ENCODE data around the gene NR5A1. TPM values are rescaled to one million over a fixed set of nuclear protein-coding genes. Genes with fewer than 3 reads are reported as not detected.

The NR5A1 gene
- not detected for total RNA-seq
- long read RNA-seq, result 0 reads

DNA sequence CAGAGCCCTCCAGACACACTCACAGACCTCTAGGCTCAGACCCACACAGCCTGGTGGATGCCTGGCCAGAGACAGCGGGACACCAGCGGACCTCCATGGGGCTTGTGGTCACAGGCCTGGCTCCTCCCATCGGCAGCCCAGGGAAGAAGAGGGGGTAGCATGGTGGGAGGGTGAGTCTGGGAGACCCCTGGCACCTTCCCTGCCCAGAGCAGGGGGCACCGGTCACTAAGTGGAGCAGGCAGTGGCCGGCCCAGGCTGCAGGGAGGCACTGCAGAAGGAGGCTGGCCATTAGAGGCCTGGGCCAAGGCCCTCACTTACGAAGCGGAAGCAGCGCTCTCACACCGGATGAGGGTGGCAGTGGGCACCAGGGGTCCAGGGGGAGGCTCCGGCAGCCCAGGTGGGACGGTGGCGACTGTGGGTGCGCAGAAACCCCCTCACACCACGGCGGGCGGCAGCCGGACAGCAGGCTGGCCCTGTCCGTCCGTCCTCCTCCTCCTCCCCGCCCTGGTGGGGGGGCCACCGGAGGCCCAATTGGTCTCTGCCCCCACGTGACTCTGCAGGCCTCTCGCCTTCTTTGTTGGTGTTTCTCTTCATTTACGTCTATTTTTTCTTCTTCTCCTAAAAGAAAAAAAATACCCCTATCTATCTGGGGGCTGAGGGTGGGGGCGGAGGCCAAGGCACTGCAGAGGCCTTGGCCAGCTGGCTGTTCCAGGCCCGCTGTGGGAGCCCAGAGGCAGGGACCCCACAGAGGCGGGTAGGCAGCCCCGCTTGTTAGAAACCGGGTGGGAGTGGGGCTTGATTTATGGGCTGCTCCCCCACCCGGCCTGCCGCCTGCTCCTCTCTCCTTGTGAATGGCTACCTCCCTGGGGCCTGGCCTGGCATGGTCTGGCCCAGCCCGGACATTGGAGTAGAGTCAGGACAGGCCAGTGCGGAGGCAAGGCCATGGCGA lies at the start of gene NR5A1:
Gene NR5A1, minus strand, starts transcription at position 469 of the 949 bp plus-strand sequence. CDS start 4,004 bp downstream, outside the sequence.
- Histone ChIP-seq H3K27ac (replicated peaks) (no peak within 1 kb of the TSS), H3K27me3 (ENCODE audit: low read depth) (peaks cover 50% of the 10 kb centered on the region), H3K4me1 (peaks cover 21% of the 10 kb centered on the region), H3K4me3 (no peak within 1 kb of the TSS), H3K9me3 (replicated peaks) (no peaks in the 10 kb centered on the region), H3K36me3 (no peaks in the 10 kb centered on the region)
- DNase-seq, result no peak
- TF ChIP-seq, protein P1, sequence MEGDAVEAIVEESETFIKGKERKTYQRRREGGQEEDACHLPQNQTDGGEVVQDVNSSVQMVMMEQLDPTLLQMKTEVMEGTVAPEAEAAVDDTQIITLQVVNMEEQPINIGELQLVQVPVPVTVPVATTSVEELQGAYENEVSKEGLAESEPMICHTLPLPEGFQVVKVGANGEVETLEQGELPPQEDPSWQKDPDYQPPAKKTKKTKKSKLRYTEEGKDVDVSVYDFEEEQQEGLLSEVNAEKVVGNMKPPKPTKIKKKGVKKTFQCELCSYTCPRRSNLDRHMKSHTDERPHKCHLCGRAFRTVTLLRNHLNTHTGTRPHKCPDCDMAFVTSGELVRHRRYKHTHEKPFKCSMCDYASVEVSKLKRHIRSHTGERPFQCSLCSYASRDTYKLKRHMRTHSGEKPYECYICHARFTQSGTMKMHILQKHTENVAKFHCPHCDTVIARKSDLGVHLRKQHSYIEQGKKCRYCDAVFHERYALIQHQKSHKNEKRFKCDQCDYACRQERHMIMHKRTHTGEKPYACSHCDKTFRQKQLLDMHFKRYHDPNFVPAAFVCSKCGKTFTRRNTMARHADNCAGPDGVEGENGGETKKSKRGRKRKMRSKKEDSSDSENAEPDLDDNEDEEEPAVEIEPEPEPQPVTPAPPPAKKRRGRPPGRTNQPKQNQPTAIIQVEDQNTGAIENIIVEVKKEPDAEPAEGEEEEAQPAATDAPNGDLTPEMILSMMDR (IDR thresholded peaks at IDR 0.05; ENCODE audit: borderline replicate concordance), result no peak
- intact Hi-C loops (cut with micrococcal nuclease), result no loop called here

DNA sequence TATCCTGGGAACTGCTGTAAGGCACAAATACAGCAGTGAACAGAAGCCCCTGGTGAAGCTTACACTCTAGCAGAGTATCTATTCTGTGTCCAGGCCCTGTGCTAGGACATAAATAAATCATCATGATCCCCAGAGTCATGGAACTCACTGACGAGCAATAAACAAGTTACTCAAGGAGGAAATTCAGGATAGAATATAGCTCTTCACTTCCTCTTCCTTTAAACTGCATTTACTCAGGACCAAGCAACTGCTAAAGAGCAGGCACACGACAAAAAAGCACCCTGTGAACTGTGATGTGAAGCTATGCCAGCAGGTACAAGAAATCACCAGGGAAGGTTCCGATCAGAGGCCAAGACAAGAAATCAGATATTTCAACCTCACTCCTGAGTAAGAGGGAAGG lies 47.8 kb upstream of the NR5A1 start:
- H3K27ac ChIP-seq (replicated peaks), result no peak overlapping the region
- intact Hi-C loops (cut with micrococcal nuclease), result no loop called here
- no peaks in the 10 kb centered on the region for H3K27me3 ChIP-seq (ENCODE audit: low read depth)
- TF ChIP-seq, protein P1 (IDR thresholded peaks at IDR 0.05; ENCODE audit: borderline replicate concordance), result no peak
- peaks cover 14% of the 10 kb centered on the region for H3K4me1 ChIP-seq
- no peaks in the 10 kb centered on the region for H3K36me3 ChIP-seq
- H3K9me3 ChIP-seq (replicated peaks), result no peaks in the 10 kb centered on the region
- DNase-seq, result no peak
- H3K4me3 ChIP-seq, result no peak overlapping the region

DNA sequence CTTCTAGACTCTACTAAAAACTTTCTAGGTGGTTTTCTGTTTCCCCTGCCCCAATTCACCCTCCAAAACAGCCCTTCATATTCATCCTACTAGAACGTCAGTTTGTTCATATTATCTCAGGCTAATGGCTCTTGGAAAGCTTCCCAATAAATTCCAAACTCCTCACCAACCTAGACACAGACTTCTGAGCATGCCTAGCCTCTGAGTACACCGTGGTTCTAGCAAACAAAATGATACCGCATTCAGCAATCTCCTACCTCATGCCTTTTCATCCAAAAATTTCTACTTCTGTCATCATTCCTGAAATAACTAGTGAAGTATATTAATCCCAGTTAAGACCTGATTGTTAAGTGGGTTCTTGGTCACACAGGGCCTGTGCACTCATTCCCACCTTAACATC lies 46.5 kb upstream of the NR5A1 start:
- Histone ChIP-seq H3K9me3 (replicated peaks) (no peaks in the 10 kb centered on the region), H3K4me1 (peaks cover 14% of the 10 kb centered on the region), H3K4me3 (no peak overlapping the region), H3K36me3 (no peaks in the 10 kb centered on the region), H3K27ac (replicated peaks) (no peak overlapping the region), H3K27me3 (ENCODE audit: low read depth) (no peaks in the 10 kb centered on the region)
- intact Hi-C loops (cut with micrococcal nuclease), result no loop called here
- TF ChIP-seq, protein P1 (IDR thresholded peaks at IDR 0.05; ENCODE audit: borderline replicate concordance), result no peak
- no peak for DNase-seq

DNA sequence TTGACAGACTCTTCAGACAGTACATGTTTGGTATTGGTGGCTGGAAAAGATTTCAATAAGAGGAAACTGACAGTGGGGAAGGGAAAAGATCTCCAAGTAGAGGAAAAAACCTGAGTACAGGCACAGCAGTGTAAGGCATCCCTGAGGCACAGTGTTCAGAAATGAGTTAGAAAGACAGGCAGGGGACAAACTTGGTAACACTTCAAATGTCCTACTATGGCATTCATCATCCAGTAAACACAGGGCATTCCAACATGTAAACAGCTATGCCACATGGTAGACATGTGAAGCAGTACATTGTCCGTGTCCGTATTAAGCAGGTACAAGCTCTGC lies 45.0 kb upstream of the NR5A1 start:
- no peaks in the 10 kb centered on the region for H3K27me3 ChIP-seq (ENCODE audit: low read depth)
- peaks cover 14% of the 10 kb centered on the region for H3K4me1 ChIP-seq
- H3K4me3 ChIP-seq, result no peak overlapping the region
- no peak overlapping the region for H3K27ac ChIP-seq (replicated peaks)
- intact Hi-C loops (cut with micrococcal nuclease), result no loop called here
- DNase-seq, result no peak
- TF ChIP-seq, protein P1 (IDR thresholded peaks at IDR 0.05; ENCODE audit: borderline replicate concordance), result no peak
- H3K9me3 ChIP-seq (replicated peaks), result no peaks in the 10 kb centered on the region
- H3K36me3 ChIP-seq, result no peaks in the 10 kb centered on the region

DNA sequence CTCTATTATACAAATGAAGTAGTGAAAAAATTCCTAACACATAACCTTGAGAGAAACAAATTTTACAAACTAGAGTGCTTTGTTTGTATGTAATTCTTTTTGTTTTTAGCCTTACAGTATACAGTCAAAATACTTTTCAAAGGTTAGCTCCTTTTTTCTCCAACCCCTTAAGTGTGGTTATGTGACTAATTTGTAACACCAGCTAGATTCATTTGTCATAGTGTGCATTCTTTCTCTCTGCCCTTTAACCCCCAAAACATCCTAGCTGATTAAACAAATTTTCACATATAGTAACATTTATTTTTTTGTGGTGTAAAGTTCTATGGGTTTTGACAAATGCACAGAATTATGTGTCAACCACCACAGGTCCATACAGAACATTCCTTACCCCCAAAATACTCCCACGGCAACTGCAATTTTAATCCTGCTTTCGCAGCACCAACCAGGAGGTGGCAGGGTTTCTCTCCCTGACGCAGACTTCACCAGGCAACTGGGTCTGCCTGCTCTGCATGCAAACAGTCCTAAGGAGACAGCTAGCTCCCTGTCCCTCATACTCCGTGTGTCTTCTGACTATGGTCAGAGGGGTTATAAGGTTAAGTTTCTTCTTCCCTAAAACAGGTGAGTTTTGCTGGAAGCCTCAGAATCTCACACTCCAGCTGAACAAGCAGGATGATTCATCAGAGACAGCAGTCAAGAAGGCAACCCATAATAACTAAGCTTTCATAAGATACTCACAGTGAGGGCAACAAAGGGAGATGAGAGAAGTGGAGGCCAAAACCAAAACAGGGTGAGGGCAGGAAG lies 44.5 kb upstream of the NR5A1 start:
- no peaks in the 10 kb centered on the region for H3K36me3 ChIP-seq
- no peaks in the 10 kb centered on the region for H3K9me3 ChIP-seq (replicated peaks)
- no peak overlapping the region for H3K27ac ChIP-seq (replicated peaks)
- intact Hi-C loops (cut with micrococcal nuclease), result no loop called here
- H3K27me3 ChIP-seq (ENCODE audit: low read depth), result no peaks in the 10 kb centered on the region
- TF ChIP-seq, protein P1 (IDR thresholded peaks at IDR 0.05; ENCODE audit: borderline replicate concordance), result peak; percentile 65
- DNase-seq, result peak; percentile 16
- no peak overlapping the region for H3K4me3 ChIP-seq
- peaks cover 14% of the 10 kb centered on the region for H3K4me1 ChIP-seq

All from left ventricle myocardium inferior (tissue), 1 donor.